WERI-Rb-1 (cell line): ENCODE measurements around the gene SH3PXD2B.

Experiments
- DNase-seq: peaks from one replicate; pipeline ENCODE4 v3.0.0-alpha.2; 2020
- H3K27ac ChIP-seq: fragments of 250-450 bp; sonication (Bioruptor Pico); 2 replicates; pipeline ENCODE4 v1.5.1; 2020; ENCODE audit warnings: mild to moderate bottlenecking, moderate library complexity
- H3K27me3 ChIP-seq: fragments of 250-450 bp; sonication (Bioruptor Pico); 2 replicates; pipeline ENCODE4 v1.5.1; 2021; ENCODE audit warnings: mild to moderate bottlenecking, low read depth, moderate library complexity; ENCODE audit not compliant: insufficient read depth, severe bottlenecking
- H3K36me3 ChIP-seq: fragments of 250-450 bp; sonication (Bioruptor Pico); 2 replicates; pipeline ENCODE4 v1.5.1; 2020; ENCODE audit warnings: mild to moderate bottlenecking, moderate library complexity
- H3K4me3 ChIP-seq: 2 replicates; pipeline ENCODE4 v1.5.1; 2011; ENCODE audit warnings: low read depth, mild to moderate bottlenecking, control low read depth, low read length
- H3K9me3 ChIP-seq: fragments of 250-450 bp; sonication (Bioruptor Pico); 2 replicates; pipeline ENCODE4 v1.5.1; 2021; ENCODE audit warnings: mild to moderate bottlenecking, moderate library complexity; ENCODE audit not compliant: severe bottlenecking
- TF ChIP-seq, protein P1 (sequence below): IDR thresholded peaks from 2 replicates; pipeline ENCODE4 v1.5.1; 2011; ENCODE audit warnings: low read depth, mild to moderate bottlenecking, control low read depth, inconsistent platforms, low read length

The SH3PXD2B gene

DNA sequence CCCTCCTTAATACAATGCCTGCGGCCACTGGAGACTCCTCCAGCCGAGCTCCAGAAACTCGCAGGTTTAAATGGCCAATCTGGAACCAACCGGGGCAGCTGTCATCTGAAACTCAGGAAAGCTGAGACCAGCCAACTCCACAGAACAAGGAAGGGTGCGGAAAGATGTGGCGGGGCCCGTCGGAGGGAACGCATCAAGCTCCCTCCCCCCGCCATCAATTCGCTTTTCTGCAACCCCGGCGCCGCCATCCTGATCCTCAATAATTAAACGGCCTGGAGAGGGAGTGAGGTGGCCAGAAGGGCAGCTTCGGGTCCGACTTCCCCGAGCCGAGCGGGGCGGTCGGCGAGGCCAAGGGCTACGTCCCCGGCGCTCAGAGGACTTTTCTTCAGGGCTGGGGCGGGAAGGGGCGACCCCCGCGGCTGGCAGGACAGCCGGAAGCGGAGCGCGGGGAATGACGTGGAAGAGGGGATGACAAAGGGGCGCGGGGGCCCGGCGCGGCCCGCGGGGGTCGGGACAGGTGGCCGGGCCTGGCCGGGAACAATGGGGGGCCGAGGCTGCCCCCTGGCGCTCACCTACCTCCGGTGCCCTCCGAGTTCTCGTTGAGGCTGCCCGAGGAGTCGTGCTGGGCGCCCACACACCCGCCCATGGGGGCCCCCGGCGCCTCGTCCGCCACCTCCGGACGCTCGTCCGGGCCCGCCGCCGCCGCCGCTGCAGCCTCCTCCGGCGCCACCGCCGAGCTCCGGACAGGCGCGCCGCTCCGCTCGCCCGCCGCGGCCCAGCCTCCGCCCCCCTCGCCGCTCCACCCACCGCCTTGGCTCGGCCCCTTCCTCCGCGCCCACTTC is 171.1 kb downstream of the SH3PXD2B start, which contains the start of gene UBTD2:
TSS of gene UBTD2 (minus strand) at position 745 of the 842 bp plus-strand sequence. CDS start at position 646, 99 bp downstream.
- Histone ChIP-seq H3K4me3 (peak within 1 kb of the TSS; percentile 96), H3K27ac (peak within 1 kb of the TSS; percentile 99)
- DNase-seq = peak; percentile 80

DNA sequence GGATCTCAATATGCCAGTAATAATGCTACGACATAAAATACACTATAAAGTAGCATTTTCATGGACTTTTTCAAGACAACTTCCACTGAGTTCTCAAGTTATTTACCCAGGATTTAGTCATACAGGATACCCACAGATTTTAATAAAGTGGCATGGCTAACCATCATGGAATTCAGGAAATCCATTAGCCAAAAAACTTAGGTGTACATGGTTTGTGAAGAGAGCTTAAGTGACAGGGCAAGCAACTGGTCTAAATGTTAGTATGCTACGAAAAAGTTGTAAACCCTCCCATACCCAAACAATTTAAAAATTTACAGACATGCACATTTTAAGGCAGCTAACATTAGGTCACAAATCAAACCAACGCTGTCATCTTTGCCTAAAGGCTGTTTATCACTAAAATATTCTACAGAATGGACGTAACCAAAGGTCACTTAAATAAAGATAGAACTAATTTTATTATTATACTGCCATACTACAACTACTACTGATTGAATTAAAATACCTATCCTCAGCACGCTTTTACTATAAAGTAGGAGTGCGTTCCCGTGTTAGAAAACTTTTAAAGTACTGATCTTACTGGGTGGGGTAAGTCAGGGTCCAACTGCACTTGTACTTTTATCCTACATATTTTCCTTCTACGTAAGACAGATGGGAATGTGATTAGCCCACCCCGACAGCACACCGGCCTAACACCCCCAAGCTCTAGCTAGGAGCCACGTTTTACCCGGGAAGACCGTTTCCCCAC is 171.9 kb downstream of the SH3PXD2B start:
- Histone ChIP-seq H3K9me3 (no peaks in the 10 kb centered on the region), H3K27me3 (no peaks in the 10 kb centered on the region), H3K36me3 (peaks cover 17% of the 10 kb centered on the region), H3K27ac (peak overlapping the region; percentile 99), H3K4me3 (peak overlapping the region; percentile 96)
- DNase-seq = no peak
- TF ChIP-seq, protein P1, sequence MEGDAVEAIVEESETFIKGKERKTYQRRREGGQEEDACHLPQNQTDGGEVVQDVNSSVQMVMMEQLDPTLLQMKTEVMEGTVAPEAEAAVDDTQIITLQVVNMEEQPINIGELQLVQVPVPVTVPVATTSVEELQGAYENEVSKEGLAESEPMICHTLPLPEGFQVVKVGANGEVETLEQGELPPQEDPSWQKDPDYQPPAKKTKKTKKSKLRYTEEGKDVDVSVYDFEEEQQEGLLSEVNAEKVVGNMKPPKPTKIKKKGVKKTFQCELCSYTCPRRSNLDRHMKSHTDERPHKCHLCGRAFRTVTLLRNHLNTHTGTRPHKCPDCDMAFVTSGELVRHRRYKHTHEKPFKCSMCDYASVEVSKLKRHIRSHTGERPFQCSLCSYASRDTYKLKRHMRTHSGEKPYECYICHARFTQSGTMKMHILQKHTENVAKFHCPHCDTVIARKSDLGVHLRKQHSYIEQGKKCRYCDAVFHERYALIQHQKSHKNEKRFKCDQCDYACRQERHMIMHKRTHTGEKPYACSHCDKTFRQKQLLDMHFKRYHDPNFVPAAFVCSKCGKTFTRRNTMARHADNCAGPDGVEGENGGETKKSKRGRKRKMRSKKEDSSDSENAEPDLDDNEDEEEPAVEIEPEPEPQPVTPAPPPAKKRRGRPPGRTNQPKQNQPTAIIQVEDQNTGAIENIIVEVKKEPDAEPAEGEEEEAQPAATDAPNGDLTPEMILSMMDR = no peak

More for the DNA sequence above, 171.1 kb downstream of the SH3PXD2B start, which contains the start of gene UBTD2:
- H3K27me3 ChIP-seq = no peaks in the 10 kb centered on the region
- H3K36me3 ChIP-seq = peaks cover 16% of the 10 kb centered on the region
- H3K9me3 ChIP-seq = no peaks in the 10 kb centered on the region
- TF ChIP-seq, protein P1 = peak; percentile 74

DNA sequence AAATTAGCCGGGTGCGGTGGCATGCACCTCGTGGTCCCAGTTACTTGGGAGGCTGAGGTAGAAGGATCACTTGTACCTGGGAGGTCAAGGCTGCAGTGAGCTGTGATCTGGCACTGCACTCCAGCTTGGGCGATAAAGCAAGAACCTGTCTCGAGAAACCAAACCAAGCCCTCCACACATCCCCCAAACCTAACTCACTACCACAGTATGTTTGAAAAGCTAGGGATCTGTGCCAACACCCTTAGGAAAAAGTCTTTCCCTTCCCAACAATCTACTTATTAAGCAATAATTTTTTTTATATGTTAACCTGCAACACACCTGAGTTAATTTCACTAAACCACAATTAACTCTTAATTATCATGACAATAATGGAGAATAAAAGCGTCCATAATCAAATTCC is 173.0 kb downstream of the SH3PXD2B start:
- no peak for DNase-seq
- H3K27me3 ChIP-seq = no peaks in the 10 kb centered on the region
- H3K4me3 ChIP-seq = peak overlapping the region; percentile 11; the same call in 1 of the 2 replicates
- H3K36me3 ChIP-seq = peaks cover 19% of the 10 kb centered on the region
- H3K9me3 ChIP-seq = no peaks in the 10 kb centered on the region
- TF ChIP-seq, protein P1 = no peak
- no peak overlapping the region for H3K27ac ChIP-seq

DNA sequence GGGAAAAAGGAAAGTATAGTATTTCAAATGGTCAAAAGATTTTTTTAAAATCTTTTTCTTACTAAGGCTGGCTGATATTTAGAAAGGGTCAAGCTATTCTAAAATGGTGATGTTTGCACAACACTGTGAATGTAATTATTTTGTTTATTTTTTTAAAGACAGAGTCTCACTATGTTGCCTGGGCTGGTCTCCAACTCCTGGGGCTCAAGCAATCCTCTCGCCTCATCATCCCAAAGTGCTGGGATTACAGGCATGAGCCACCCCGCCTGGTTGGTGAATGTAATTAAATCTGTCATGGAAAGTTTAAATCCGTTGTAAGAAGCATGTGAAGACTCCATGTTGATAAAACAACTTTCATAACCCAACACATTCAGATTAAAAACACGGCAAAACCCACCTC is 173.4 kb downstream of the SH3PXD2B start:
- Histone ChIP-seq H3K27me3 (no peaks in the 10 kb centered on the region), H3K27ac (no peak overlapping the region), H3K9me3 (no peaks in the 10 kb centered on the region), H3K4me3 (no peak overlapping the region), H3K36me3 (peaks cover 19% of the 10 kb centered on the region)
- TF ChIP-seq, protein P1 = no peak
- DNase-seq = peak; percentile 65

DNA sequence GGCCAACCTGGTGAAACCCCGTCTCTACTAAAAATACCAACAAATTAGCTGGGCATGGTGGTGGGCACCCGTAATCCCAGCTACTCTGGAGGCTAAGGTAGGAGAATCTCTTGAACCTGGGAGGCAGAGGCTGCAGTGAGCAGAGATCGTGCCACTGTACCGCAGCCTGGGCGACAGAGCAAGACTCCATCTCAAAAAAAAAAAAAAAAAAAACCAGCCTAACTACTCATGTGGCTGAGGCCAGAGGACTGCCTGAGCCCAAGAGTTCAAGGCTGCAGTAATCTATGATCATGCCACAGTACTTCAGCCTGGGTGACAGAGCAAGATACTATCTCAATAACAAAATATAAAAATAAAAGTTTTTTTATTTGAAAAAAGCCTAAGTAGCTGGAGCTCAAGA is 174.0 kb downstream of the SH3PXD2B start:
- TF ChIP-seq, protein P1 = no peak
- DNase-seq = no peak
- H3K4me3 ChIP-seq = no peak overlapping the region
- H3K27ac ChIP-seq = no peak overlapping the region
- H3K27me3 ChIP-seq = no peaks in the 10 kb centered on the region
- no peaks in the 10 kb centered on the region for H3K9me3 ChIP-seq
- peaks cover 19% of the 10 kb centered on the region for H3K36me3 ChIP-seq
